Osteoblast (primary cell): ENCODE results near the gene TRIM58. TPM values are rescaled to one million over a fixed set of nuclear protein-coding genes. Genes with fewer than 3 reads are reported as not detected.

Experiments
- DNase-seq: peaks from one replicate; pipeline ENCODE4 v3.0.0; 2011; ENCODE audit warnings: low spot score, mixed read lengths; ENCODE audit not compliant: insufficient read length; ENCODE audit errors: missing footprints
- H2AFZ ChIP-seq: 2 replicates; pipeline ENCODE4 v1.6.0; 2011; ENCODE audit warnings: mild to moderate bottlenecking, low read length
- H3K27ac ChIP-seq: 2 replicates; pipeline ENCODE4 v1.5.1; 2011; ENCODE audit warnings: mild to moderate bottlenecking, low read depth, low read length, moderate library complexity
- H3K27me3 ChIP-seq: 2 replicates; pipeline ENCODE4 v1.6.0; 2012; ENCODE audit warnings: mild to moderate bottlenecking, control low read depth, inconsistent platforms, low read length, moderate library complexity; ENCODE audit not compliant: insufficient read depth
- H3K36me3 ChIP-seq: 2 replicates; pipeline ENCODE4 v1.5.1; 2011; ENCODE audit warnings: mild to moderate bottlenecking, low read length, control low read depth, moderate library complexity; ENCODE audit not compliant: insufficient read depth
- H3K4me1 ChIP-seq: 2 replicates; pipeline ENCODE4 v1.5.1; 2011; ENCODE audit warnings: mild to moderate bottlenecking, low read length, control low read depth, moderate library complexity; ENCODE audit not compliant: insufficient read depth
- H3K4me2 ChIP-seq: 2 replicates; pipeline ENCODE4 v1.6.0; 2011; ENCODE audit warnings: mild to moderate bottlenecking, low read length; ENCODE audit not compliant: insufficient read depth
- H3K4me3 ChIP-seq: fragments of 200-600 bp; sonication (generic); 3 replicates; pipeline ENCODE4 v1.5.1; 2012; ENCODE audit warnings: mild to moderate bottlenecking, low read length, inconsistent platforms; ENCODE audit not compliant: insufficient read depth
- H3K79me2 ChIP-seq: 2 replicates; pipeline ENCODE4 v1.6.0; 2012; ENCODE audit warnings: mild to moderate bottlenecking, low read length, control low read depth, inconsistent platforms; ENCODE audit not compliant: insufficient read depth
- H3K9me3 ChIP-seq: 2 replicates; pipeline ENCODE4 v1.5.1; 2011; ENCODE audit warnings: low read depth, low read length, control low read depth
- H4K20me1 ChIP-seq: 2 replicates; pipeline ENCODE4 v1.6.0; 2012; ENCODE audit warnings: mild to moderate bottlenecking, low read length, control low read depth; ENCODE audit not compliant: insufficient read depth
- CTCF ChIP-seq: IDR thresholded peaks from 2 replicates; pipeline ENCODE4 v1.5.1; 2011; ENCODE audit warnings: mild to moderate bottlenecking, low read depth, low read length, moderate library complexity; ENCODE audit errors: extremely low read depth
- total RNA-seq: library from RNA; depleted of rRNA; stranded (reverse); fragments of >200 nt; gene quantifications from 2 replicates; pipeline ENCODE4 v1.2.3, GENCODE V29; 2012

Gene TRIM58
- total RNA-seq, 1 donor: 0.36 TPM

- no peak overlapping the region for H3K4me2 ChIP-seq
- no peaks in the 10 kb centered on the region for H3K36me3 ChIP-seq
- no peaks in the 10 kb centered on the region for H3K27me3 ChIP-seq
- no peak for TF ChIP-seq CTCF
- H3K27ac ChIP-seq: no peak overlapping the region
- H3K4me1 ChIP-seq: no peaks in the 10 kb centered on the region
- H4K20me1 ChIP-seq: no peaks in the 10 kb centered on the region
- H3K79me2 ChIP-seq: no peaks in the 10 kb centered on the region
- peaks cover 3% of the 10 kb centered on the region for H3K9me3 ChIP-seq
- DNase-seq: no peak
- no peak overlapping the region for H2AFZ ChIP-seq
- H3K4me3 ChIP-seq: no peak overlapping the region
These were observed 39.0 kb downstream of the TRIM58 start for GRCh38 chr1:247895976-247896375.

GRCh38 chr1:247904122-247904521, 47.1 kb downstream of the TRIM58 start:
- no peak overlapping the region for H3K27ac ChIP-seq
- no peaks in the 10 kb centered on the region for H4K20me1 ChIP-seq
- H3K79me2 ChIP-seq: no peaks in the 10 kb centered on the region
- no peaks in the 10 kb centered on the region for H3K27me3 ChIP-seq
- H3K4me2 ChIP-seq: no peak overlapping the region
- H3K4me1 ChIP-seq: no peaks in the 10 kb centered on the region
- no peak overlapping the region for H2AFZ ChIP-seq
- no peak for DNase-seq
- no peaks in the 10 kb centered on the region for H3K9me3 ChIP-seq
- no peak overlapping the region for H3K4me3 ChIP-seq
- no peaks in the 10 kb centered on the region for H3K36me3 ChIP-seq
- no peak for TF ChIP-seq CTCF

- Histone ChIP-seq H3K4me2 (no peak overlapping the region), H4K20me1 (no peaks in the 10 kb centered on the region), H3K4me3 (no peak overlapping the region), H3K4me1 (no peaks in the 10 kb centered on the region), H3K9me3 (no peaks in the 10 kb centered on the region), H3K27ac (no peak overlapping the region), H2AFZ (no peak overlapping the region), H3K27me3 (no peaks in the 10 kb centered on the region), H3K79me2 (no peaks in the 10 kb centered on the region), H3K36me3 (no peaks in the 10 kb centered on the region)
- no peak for DNase-seq
- no peak for TF ChIP-seq CTCF
These were observed 48.2 kb downstream of the TRIM58 start for GRCh38 chr1:247905181-247905580.

GRCh38 chr1:247905910-247906503, 49.0 kb downstream of the TRIM58 start:
- Histone ChIP-seq H3K9me3 (no peaks in the 10 kb centered on the region), H2AFZ (no peak overlapping the region), H4K20me1 (no peaks in the 10 kb centered on the region), H3K36me3 (no peaks in the 10 kb centered on the region), H3K4me1 (no peaks in the 10 kb centered on the region), H3K4me2 (no peak overlapping the region), H3K27me3 (no peaks in the 10 kb centered on the region), H3K4me3 (no peak overlapping the region), H3K27ac (no peak overlapping the region), H3K79me2 (no peaks in the 10 kb centered on the region)
- no peak for DNase-seq
- no peak for TF ChIP-seq CTCF
